HG03175 (cell line): Measurements from ENCODE around the gene KIAA0825.

Source experiments
- ATAC-seq: cut with Tn5 transposase; IDR thresholded peaks from one replicate; pipeline ENCODE4 v1.9.1; 2021; ENCODE audit warnings: mild to moderate bottlenecking, moderate library complexity; ENCODE audit not compliant: unreplicated experiment

KIAA0825 gene

GRCh38 chr5:94260096-94260495, 358.3 kb downstream of the KIAA0825 start:
- ATAC-seq, result no peak

GRCh38 chr5:94254214-94254613, 364.2 kb downstream of the KIAA0825 start:
- no peak for ATAC-seq

- no peak for ATAC-seq
Measured at GRCh38 chr5:94250985-94251384, 367.4 kb downstream of the KIAA0825 start.

GRCh38 chr5:94249430-94249829, 369.0 kb downstream of the KIAA0825 start:
- ATAC-seq, result no peak

GRCh38 chr5:94248175-94248875, 370.1 kb downstream of the KIAA0825 start:
- no peak for ATAC-seq

GRCh38 chr5:94245608-94246007, 372.8 kb downstream of the KIAA0825 start:
- ATAC-seq, result no peak

- no peak for ATAC-seq
Measured at GRCh38 chr5:94244921-94245320, 373.5 kb downstream of the KIAA0825 start.

GRCh38 chr5:94243612-94244011, 374.8 kb downstream of the KIAA0825 start:
- ATAC-seq, result no peak

- ATAC-seq, result no peak
Measured at GRCh38 chr5:94240993-94241651, 377.3 kb downstream of the KIAA0825 start.

- ATAC-seq, result no peak
Measured at GRCh38 chr5:94240596-94240992, 377.8 kb downstream of the KIAA0825 start.

- ATAC-seq, result no peak
Measured at GRCh38 chr5:94240134-94240533, 378.3 kb downstream of the KIAA0825 start.

- ATAC-seq, result no peak
Measured at GRCh38 chr5:94239266-94239665, 379.1 kb downstream of the KIAA0825 start.

- ATAC-seq, result no peak
Measured at GRCh38 chr5:94234987-94235386, 383.4 kb downstream of the KIAA0825 start.

- no peak for ATAC-seq
Measured at GRCh38 chr5:94228791-94229190, 389.6 kb downstream of the KIAA0825 start.

GRCh38 chr5:94223235-94223634, 395.2 kb downstream of the KIAA0825 start:
- no peak for ATAC-seq

GRCh38 chr5:94218374-94218773, 400.0 kb downstream of the KIAA0825 start:
- no peak for ATAC-seq

- ATAC-seq, result no peak
Measured at GRCh38 chr5:94217745-94218144, 400.7 kb downstream of the KIAA0825 start.

- ATAC-seq, result no peak
Measured at GRCh38 chr5:94217216-94217615, 401.2 kb downstream of the KIAA0825 start.

- ATAC-seq, result no peak
Measured at GRCh38 chr5:94212476-94212875, 405.9 kb downstream of the KIAA0825 start.

GRCh38 chr5:94209774-94210355, 408.5 kb downstream of the KIAA0825 start:
- no peak for ATAC-seq

GRCh38 chr5:94209272-94209671, 409.1 kb downstream of the KIAA0825 start:
- ATAC-seq, result no peak

GRCh38 chr5:94199566-94199965, 418.8 kb downstream of the KIAA0825 start:
- no peak for ATAC-seq
